ENCODE measurements around the gene TPSB2.
"Not testable (repeated sequence)": the region's sequence is repeated elsewhere in the genome, so short reads cannot be mapped to it uniquely, and the experiment has no call there.

The TPSB2 gene

DNA sequence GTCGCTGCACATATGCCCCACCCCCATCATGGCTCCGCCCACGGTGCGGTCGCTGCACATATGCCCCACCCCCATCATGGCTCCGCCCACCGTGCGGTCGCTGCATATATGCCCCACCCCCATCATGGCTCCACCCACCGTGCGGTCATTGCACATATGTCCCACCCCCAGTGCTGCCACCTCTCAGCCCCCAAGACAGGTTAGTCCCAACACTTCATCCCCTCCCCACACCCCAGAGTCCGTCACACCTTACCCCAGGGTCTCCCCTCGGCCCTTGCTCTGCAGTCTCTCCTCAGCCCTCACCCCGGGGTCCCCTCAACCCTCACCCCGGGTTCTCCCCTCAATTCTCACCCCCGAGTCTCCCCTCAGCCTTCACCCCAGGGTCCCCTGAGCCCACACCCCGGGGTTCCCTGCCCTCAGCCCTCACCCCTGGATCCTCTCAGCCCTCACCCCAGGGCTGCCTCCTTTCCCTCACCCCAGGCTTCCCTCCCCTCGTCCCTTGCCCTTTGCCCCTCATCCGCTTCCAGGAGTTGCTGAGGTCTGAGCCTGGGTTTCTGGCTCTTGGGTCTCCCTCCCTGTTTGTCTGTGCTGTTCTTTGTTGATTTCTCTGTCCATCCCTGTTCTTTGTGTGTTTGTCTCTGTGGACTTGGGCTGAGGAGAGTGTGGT is 30.5 kb downstream of the TPSB2 start:
- no peak for DNase-seq

GRCh38 chr16:1198671-1199346 is 31.2 kb downstream of the TPSB2 start:
- peak; percentile 22 for DNase-seq

GRCh38 chr16:1198194-1198593 is 31.8 kb downstream of the TPSB2 start:
- DNase-seq: no peak

DNA sequence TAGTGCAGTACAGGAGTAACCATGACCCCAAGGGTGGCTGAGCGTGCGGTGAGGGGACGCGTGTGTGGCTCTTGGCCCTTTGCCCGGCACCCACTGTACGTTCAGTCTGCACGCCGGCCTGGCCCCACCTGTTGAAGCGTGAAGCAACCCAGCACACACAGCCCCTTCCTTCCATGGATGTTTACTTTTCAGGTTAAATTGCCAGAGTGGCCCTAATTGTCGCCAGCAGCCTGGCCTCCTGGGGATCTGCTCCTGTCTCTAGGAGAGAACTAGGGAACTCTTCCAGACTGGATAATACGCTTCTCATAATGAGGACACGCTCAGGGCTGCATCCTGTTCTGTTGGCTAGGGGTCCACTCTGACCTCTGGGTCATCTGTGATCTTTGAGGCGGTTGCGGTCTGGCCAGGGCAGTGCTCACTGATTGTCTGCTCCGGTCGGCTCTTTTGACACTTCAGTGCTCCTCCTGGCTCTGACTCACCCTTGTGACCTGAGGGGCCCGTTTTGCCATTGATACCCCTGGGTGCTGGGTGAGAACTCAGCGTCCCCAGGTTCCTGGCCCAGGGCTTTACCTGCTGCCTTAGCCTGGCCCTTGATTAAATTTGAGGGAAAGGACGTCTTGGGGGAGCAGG is 32.6 kb downstream of the TPSB2 start:
- peak; percentile 97 for DNase-seq

GRCh38 chr16:1196494-1196893 is 33.5 kb downstream of the TPSB2 start:
- peak; percentile 59 for DNase-seq

DNA sequence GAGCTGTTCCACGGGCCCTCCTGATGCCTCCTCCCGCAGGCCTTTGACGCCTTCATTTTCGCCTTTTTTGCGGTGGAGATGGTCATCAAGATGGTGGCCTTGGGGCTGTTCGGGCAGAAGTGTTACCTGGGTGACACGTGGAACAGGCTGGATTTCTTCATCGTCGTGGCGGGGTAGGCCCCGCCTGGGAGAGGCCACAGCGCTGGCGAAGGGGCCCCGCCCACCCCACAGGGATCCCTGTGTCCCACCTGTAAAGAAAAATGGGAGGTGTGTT is 34.7 kb downstream of the TPSB2 start:
- DNase-seq: no peak

GRCh38 chr16:1194665-1195392 is 35.2 kb downstream of the TPSB2 start:
- DNase-seq: peak; percentile 38

DNA sequence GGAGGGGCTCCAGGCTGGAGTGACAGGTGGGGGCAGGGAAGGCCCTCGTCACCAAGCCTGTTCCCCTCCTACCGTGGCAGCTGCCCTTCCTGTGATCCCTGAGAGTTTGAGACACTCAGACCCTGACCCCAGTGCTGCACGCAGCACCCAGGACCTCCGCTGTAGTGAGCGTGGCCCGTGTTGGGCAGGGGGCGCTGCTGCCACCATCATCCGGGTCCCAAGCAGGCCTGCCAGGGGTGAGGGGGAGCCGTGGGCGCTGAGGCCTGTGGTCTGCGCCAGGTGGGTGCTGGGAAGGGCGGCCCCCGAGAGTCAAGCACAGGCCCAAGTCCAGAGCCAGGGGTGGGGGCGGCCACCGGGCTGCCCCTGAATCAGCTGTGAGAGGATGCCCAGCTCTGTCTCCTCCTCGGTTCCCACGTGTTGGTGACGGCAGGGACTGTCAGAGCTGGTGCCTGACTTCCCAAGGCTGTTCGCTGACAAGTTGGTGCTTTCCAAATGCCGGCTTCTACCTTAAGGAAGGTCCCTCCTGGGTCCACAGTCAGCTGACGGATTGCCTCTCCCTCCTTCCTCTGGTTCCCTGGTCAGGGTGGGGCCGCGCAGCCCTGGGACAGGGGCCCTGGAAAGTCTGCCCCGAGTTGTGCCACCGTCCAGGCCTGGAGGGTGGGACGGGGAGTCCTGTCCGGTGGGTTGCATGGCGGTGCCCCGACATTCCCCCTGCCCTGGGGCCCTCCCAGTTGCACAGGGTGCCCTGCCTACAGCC is 36.0 kb downstream of the TPSB2 start:
- DNase-seq: peak; percentile 52

GRCh38 chr16:1193143-1193824 is 36.7 kb downstream of the TPSB2 start:
- peak; percentile 99 for DNase-seq

- peak; percentile 60 for DNase-seq
Measured at GRCh38 chr16:1192384-1193073, 37.5 kb downstream of the TPSB2 start.

- DNase-seq: not testable (repeated sequence)
Measured at GRCh38 chr16:1190789-1191188, 39.2 kb downstream of the TPSB2 start.

GRCh38 chr16:1189455-1189854 is 40.5 kb downstream of the TPSB2 start:
- no peak for DNase-seq

GRCh38 chr16:1188432-1189189 is 41.4 kb downstream of the TPSB2 start:
- DNase-seq: no peak

- peak; percentile 71 for DNase-seq
Measured at GRCh38 chr16:1185460-1186207, 44.4 kb downstream of the TPSB2 start.

- DNase-seq: no peak
Measured at GRCh38 chr16:1184980-1185379, 45.0 kb downstream of the TPSB2 start.

GRCh38 chr16:1184156-1184868 is 45.7 kb downstream of the TPSB2 start:
- peak; percentile 70 for DNase-seq

DNA sequence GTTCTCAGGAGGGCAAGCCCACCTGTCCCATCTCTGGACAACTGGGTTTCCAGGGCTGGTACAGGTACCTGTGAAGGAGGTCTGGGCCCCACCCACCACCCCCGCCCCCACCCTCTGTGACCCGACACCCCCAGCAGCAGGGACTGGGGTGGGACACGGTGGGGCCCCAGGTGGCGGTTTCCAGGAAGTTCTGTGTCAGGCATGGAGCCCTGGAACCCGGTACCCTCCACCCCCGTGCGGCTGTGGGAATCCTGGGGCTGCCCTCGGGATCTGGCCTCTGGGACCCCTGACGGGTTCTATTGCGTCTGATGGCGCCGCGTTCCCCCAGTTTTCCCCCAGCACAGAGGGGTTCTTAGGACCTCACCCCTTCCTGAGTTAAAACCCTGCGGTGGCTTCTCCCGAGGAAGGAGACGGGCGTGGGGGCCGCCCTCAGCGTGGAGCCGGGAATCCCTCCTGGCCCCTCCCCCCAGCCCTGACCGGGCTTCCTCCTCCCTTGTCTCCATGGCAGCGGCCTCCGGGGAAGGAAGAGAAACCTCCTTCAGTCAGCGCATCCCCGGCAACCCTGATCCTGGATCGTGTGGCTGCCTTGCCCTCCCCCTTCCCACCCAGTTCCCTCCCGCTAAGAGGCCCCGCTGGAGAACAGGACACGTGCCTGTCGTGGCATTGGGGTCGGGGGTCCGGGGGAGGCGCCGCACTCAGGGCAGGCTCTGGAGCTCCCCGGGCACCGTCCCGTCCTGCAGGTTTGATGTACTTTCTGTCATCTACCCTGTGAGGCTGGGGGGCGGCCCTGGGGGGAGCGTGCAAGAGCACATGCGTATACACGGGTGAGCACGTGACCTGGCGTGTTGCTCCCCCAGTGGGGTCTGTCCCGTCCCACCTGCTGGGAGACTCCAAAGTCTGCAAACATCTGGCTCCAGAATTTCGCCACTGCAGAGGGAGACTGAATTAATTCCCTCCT is 46.8 kb downstream of the TPSB2 start:
- peak; percentile 97 for DNase-seq

- peak; percentile 93 for DNase-seq
Measured at GRCh38 chr16:1182316-1182671, 47.7 kb downstream of the TPSB2 start.

Data from NCI-H69 (cell line).